Lung microvascular endothelial cell (primary cell): ENCODE data around the gene TRMO. TPM values are rescaled to one million over a fixed set of nuclear protein-coding genes. Genes with fewer than 3 reads are reported as not detected.

Experiments
- DNase-seq, 2 donors: peaks; one replicate each; pipeline versions ENCODE4 v3.0.0 to v3.0.0-alpha.2; 2010; ENCODE audit warnings: low read depth in 2 of 2
- total RNA-seq: library from RNA; depleted of rRNA; stranded (reverse); fragments of >200 nt; gene quantifications from 2 replicates; pipeline ENCODE4 v1.2.1, GENCODE V29; 2014

Gene TRMO
- total RNA-seq, 1 donor from 2014 or later, result 19.2 TPM

DNA sequence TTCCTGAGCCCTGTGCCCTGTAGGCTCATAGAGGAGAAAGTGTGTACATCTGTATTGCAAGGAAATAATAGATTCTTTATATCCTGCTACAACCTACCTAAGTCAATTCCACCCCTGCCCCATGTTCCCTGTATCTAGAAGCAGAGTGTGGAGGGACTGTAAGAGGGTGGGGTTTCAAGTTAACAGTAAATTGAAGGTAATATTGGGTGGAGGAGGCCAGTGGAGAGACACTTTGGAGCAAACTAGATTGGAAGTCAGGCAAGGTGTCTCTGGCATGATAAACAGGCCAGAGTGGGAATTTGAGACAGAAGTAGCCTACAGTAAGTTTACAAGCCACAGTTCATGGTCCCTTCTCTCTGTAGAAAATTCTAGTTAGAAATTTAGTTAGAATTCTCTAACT, 17.9 kb upstream of the TRMO start:
- no peak for DNase-seq

DNA sequence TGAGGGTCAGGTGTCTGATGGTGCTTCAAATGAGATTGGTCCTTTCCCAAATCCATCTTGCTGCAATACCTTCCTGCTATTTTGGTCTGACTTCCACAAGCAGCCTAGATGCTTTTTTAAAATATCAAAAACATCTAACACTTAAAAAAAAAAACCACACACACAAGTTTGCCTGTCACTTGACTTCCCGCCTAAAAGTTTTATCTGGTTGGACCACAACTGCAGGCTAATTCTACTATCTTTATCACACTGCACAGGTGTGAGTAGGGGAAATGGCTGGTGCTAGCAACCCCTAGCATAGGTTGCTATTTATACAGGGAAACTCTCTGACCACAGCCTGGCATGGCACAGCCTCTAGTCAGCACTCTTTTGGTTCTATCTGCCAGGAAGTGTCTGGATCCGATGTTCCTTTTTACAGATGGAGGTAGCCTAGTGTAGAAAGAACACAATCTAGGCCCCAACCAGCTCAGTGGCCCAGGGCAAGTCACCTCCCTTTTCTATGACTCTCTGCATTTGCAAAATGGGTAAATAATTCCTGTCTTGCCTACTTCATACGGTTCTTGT, 15.9 kb upstream of the TRMO start, which contains the start of gene HEMGN:
TSS of gene HEMGN (minus strand) at position 92 of the 564 bp plus-strand sequence. CDS start at position 56, 36 bp downstream.
- DNase-seq, result no peak

GRCh38 chr9:97936998-97937397, 14.7 kb upstream of the TRMO start:
- no peak for DNase-seq

GRCh38 chr9:97935276-97935675, 13.0 kb upstream of the TRMO start:
- DNase-seq, result no peak

- no peak for DNase-seq
Measured at GRCh38 chr9:97934321-97935115, 12.2 kb upstream of the TRMO start.

- DNase-seq, result no peak
Measured at GRCh38 chr9:97933297-97933998, 11.1 kb upstream of the TRMO start.

DNA sequence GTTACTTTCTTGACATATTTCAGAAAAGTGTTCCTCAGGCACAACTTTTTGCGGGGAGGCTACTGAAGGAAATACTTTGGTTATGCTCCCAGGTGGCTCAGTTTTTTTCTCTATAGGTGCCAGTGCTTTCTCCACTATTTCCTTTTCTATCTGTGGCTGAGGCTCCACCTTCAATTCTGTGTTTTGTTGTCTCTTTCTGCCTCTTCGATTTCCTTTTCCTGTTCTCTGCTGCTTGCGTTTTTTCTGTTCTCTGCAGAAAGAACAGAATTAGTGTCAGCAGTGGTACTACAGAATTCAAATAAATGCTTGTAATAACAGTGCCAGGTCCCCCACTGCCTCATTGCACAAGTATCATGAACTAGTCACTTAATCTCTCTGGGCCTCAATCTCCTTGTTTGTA, 8.7 kb upstream of the TRMO start:
- no peak for DNase-seq

DNA sequence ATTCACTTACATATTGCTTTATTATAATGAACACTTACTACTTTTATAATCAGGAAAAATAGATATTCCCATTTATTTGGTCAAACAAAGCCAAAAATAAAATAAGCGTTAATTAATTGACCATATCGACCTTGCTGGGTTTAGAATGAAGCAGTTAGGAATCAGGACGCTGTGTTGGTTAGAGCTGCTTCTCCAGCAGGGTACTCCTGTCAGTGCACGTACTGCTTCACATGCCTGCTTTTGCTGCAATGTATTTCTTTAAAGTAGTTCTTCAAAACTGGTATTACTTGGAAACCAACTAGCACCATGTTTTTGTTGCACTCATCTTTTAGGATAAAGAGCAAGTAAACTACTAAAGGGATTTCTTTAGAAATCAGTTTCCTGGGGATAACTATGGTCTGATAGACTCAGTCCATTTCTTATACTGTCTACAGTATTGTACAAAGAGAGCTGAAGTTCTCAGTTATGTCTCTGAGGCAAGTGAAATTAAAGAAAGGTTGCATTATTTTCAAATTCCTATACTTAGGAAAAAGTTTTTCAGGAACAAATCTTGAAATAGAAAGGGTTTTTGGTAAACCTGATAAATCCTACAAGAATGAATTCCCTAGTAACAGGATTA, 6.8 kb upstream of the TRMO start:
- DNase-seq, result no peak

GRCh38 chr9:97925497-97926334, 3.4 kb upstream of the TRMO start:
- no peak for DNase-seq

DNA sequence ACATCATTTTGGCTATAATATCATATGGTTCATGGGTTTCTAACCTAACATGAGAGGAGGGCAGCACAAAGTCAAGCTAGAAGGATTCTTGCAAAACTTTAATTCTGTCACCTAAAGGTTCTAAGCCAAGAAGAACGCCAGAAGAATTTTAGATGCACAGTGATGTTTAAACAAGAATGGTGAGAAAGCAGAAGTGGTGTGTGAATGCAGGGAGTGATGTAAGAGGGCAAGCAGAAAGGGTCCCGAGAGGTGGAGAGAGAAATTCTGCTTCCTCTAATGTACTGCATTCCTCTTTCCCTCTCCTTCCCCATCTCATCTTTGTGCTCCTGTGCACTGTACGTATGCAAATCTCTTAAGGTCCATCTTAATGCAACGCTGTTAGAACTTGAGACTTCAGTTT, 2.1 kb upstream of the TRMO start:
- DNase-seq, result no peak

DNA sequence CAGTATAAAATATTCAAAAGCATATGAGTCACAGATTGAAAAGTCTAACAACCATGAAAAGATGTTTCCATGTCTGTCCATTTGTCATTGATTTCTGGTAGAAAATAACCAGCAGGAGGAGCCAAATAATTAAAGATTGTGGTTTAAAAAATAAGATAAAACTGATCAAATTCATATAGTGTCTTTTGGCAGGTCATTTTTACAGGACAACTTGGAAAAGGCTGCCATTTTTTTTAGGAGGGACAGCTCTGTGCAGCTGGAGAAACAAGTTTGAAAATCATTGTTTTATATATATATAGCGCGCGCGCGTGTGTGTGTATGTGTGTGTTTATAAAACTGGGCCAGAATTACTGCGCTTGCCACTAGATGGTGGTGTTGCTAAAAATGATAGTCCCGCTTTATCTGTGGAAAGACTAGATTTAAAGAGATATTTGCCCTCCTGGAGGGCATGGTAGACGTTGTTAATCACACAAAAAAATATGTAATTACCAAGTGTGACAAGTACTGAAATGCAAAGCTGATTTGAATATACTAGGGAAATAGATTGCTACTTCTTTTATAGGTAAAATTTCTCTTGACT, 1.3 kb upstream of the TRMO start:
- DNase-seq, result peak; percentile 81 to 85

GRCh38 chr9:97919217-97919813, 3.0 kb downstream of the TRMO start:
- no peak for DNase-seq

GRCh38 chr9:97918611-97919010, 3.7 kb downstream of the TRMO start:
- DNase-seq, result no peak

- no peak for DNase-seq
Measured at GRCh38 chr9:97911970-97912369, 10.3 kb downstream of the TRMO start.

DNA sequence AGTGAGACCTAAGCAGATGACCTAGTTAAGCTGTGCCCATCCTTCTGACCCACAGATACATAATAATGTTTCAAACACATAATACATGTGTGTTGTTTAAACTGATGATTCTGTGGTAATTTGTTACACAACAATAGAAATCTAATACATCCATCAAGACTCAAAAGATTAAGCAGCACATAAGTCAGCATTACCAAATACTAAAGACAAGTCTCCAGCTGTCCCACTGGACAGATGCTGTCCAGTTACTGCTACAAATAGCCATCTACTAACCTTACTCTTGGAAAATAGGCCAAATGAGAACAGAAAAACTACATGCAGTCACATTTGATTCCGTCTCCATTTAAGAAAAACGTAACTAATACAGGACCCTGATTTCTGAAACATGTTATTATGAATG, 10.8 kb downstream of the TRMO start:
- no peak for DNase-seq

GRCh38 chr9:97910357-97910756, 11.9 kb downstream of the TRMO start:
- no peak for DNase-seq

DNA sequence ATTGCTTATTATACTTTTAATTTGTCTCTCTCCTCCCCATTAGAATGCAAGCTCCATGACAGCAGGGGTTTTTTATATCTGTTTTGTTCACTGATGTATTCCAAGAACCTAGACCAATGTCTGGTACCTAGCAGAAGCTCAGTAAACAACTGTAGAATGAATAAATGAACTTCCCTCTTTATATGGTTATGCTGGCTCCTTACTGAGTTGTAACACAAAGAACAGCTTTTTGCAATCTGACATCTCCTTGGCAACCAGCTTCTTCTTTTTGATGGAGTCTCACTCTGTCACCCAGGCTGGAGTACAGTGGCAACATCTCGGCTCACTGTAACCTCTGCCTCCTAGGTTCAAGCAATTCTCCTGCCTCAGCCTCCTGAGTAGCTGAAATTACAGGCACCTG, 13.6 kb downstream of the TRMO start:
- DNase-seq, result no peak

DNA sequence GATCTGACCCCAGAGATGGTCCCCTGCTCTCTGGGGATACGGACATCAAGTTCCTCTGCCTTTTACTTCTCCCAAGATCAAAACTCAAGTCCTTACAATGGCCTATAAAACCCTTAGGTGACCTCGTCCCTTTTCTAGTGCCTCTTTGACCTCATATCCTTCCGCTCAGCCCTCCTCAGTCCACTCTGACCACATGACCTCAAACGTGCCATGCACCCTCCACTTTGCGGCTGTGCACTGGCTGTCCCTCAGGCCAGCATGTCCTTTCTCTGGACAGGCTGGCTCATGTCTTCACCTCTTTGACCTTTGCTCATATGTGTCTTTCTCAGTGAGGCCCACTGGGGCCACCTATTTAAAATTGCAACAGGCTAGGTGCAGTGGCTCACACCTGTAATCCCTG, 14.7 kb downstream of the TRMO start:
- no peak for DNase-seq

GRCh38 chr9:97907046-97907445, 15.3 kb downstream of the TRMO start:
- DNase-seq, result no peak

- peak in 1 of 2 donors; percentile 56 for DNase-seq
Measured at GRCh38 chr9:97906236-97906831, 16.0 kb downstream of the TRMO start.
